ENCODE results near the gene SYNDIG1.

SYNDIG1 gene

DNA sequence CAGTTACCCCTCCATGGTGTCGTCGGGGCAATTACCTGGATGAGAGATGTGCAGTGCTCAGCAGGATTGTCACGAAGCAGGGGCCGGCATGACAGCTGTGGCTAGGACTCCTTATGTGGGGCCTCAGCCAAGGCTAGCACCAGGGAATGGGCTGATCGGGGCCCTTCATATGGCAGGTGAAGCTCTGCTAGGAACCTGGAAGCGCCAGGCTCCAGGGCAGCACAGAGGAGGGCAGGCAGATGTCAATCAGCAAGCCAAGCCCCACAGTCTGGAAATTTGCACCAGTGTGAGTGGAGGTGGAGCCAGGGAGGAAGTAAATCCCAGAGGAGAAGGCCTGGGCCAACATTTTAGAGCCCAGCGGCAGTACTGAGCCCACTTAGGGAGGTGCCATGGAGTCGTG lies 21.2 kb downstream of the SYNDIG1 start:
- DNase-seq (ENCODE audit: extremely low spot score): no peak
- ChIA-PET CTCF (no interaction called here), POLR2A (no interaction called here)
- TF ChIP-seq, protein P1, sequence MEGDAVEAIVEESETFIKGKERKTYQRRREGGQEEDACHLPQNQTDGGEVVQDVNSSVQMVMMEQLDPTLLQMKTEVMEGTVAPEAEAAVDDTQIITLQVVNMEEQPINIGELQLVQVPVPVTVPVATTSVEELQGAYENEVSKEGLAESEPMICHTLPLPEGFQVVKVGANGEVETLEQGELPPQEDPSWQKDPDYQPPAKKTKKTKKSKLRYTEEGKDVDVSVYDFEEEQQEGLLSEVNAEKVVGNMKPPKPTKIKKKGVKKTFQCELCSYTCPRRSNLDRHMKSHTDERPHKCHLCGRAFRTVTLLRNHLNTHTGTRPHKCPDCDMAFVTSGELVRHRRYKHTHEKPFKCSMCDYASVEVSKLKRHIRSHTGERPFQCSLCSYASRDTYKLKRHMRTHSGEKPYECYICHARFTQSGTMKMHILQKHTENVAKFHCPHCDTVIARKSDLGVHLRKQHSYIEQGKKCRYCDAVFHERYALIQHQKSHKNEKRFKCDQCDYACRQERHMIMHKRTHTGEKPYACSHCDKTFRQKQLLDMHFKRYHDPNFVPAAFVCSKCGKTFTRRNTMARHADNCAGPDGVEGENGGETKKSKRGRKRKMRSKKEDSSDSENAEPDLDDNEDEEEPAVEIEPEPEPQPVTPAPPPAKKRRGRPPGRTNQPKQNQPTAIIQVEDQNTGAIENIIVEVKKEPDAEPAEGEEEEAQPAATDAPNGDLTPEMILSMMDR (IDR thresholded peaks at IDR 0.05; ENCODE audit: control extremely low read depth, extremely low read depth, low read depth, missing control alignments): no peak

DNA sequence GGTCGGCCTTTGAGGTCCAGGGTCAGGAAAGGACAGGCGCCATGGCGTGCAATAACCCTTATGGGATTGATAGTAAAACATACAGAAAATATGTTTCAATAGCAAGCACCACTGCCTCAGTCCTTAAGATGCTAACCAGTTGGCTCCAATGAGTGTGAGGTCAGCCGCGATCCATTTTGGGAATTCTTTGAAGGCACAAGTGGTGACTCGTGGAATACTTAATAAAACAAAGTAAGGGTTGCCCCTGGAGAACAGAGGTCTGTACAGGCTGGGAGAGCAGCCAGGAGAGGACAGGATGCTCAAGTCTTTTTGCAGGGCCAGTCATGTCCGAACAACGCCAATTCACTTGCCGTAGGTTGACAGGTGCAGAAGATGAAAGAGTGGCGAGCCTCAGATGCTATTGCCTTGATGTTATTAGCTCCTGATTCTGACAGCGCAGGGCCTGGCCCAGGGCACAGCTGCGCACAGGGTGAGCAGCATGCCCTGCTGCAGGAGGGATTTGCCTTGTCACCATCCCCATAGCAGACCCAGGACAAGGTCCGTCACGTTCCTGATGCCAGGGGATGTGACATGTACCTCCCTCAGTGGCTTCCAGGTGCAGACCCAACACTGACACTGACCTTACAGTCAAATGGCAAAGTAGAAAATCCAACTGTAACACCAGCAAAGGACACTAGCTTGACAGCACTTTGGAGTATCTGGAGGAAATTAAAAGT lies 21.8 kb downstream of the SYNDIG1 start:
- CTCF ChIA-PET: no interaction called here
- DNase-seq (ENCODE audit: extremely low spot score): no peak
- POLR2A ChIA-PET: no interaction called here
- TF ChIP-seq, protein P1 (IDR thresholded peaks at IDR 0.05; ENCODE audit: control extremely low read depth, extremely low read depth, low read depth, missing control alignments): no peak

DNA sequence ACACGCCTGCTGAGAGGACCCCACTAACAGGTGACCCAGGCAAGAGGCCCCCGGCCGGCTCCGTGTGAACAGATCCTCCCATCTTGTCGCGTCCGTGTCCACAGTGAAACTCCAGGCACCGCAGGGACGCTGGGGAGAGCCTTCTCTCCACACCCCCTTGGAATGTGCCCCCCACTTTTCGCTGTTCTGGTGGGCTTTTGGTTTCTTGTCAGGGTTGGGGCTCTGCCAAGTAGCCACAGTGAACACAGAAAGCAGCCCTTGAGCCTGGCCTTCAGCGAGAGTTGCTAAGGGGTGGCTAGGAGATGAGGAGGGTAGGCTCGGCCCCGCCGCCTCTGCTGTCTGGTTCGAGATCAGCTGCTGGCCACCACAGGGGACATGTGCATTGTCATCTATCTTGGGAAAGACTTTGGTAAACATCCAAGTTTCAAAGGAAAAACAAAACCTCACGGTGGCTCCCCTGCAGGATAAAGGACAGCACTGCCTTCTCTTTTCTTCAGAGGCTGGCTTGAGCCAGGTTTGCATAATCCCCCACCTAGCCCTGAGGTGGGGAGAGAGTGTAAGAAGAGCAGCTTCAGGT lies 22.7 kb downstream of the SYNDIG1 start:
- ChIA-PET CTCF (no interaction called here), POLR2A (no interaction called here)
- no peak for DNase-seq (ENCODE audit: extremely low spot score)
- TF ChIP-seq, protein P1 (IDR thresholded peaks at IDR 0.05; ENCODE audit: control extremely low read depth, extremely low read depth, low read depth, missing control alignments): no peak

DNA sequence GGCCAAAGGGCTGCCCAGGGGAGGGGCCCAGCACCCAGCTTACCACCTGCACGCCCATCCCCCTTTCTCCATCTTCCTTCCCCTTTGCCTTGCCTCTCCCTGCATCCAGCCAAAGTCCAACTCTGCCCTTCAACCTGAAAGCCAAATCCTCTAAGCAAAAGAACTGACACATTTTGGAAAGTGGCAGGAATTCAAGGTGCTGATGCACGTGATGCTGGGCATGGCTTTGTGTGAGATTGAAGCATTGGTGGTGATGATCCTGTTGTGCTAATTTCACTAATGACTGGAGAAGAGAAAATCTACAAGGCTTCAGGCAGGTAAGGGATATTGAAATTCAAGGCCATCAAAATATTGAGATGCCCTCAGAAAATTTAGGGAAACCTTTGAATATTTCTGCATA lies 23.3 kb downstream of the SYNDIG1 start:
- TF ChIP-seq, protein P1 (IDR thresholded peaks at IDR 0.05; ENCODE audit: control extremely low read depth, extremely low read depth, low read depth, missing control alignments): no peak
- no peak for DNase-seq (ENCODE audit: extremely low spot score)
- ChIA-PET POLR2A (no interaction called here), CTCF (no interaction called here)

DNA sequence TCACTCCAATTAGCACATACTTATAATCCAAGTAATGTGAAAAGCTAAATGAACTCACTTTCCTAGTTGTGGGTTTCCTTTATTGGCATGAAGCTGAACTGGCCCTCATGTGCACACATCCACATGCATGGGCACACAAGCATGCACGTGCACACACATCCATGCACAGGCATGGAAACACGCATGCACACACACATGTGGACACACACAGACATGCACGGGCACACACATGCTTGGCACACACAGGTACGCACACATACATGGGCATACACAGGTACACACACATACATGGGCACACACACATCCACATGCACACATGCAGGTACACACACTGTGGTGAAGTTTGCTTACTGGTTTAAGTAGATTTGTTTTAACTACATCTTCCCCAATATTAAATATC lies 23.8 kb downstream of the SYNDIG1 start:
- ChIA-PET POLR2A (no interaction called here), CTCF (no interaction called here)
- no peak for DNase-seq (ENCODE audit: extremely low spot score)
- TF ChIP-seq, protein P1 (IDR thresholded peaks at IDR 0.05; ENCODE audit: control extremely low read depth, extremely low read depth, low read depth, missing control alignments): no peak

DNA sequence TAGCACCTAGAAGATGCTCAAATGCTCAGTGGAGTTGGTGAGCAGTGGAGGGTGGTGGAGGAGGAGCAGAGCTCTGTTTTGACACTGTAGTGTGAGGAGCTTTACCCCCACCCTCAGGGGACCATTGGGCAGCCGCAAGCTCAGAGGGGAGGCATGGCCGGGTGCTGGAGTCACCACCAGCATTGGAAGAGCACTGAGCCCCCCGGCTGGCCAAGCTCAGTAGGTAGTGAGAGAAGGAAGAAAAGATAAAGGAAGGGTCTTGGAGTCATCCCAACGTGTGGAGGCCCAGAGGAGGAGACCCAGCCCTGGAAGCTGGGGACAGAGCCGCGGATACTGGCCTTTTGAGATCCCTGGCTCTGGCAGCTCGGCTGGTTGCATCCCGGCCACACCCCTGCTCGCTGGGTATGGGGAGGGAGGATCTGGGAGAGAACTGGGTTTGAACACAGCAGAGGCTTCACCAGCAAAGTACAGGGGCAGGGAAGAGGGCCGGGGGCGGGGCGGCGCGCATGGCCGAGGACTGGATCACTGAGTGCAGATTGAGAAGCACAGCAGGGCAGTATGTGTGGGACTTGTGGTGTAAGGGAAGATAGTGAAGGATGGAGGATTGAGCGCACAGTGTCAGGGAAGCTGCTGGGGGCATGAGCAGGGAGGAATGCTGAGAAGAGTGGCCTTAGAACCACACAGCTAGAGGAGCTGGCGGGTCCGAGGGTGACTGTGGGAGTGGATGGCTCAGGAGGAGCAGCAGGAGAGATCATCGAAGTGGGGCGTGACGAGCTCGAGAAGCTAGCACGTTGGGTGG lies 24.4 kb downstream of the SYNDIG1 start:
- TF ChIP-seq, protein P1 (IDR thresholded peaks at IDR 0.05; ENCODE audit: control extremely low read depth, extremely low read depth, low read depth, missing control alignments): no peak
- no peak for DNase-seq (ENCODE audit: extremely low spot score)
- ChIA-PET CTCF (no interaction called here), POLR2A (no interaction called here)

Data from GM10248 (cell line).